AG20443 (cell line): Measurements from ENCODE around the gene CCDC102B.
"Not testable (repeated sequence)": the region's sequence is repeated elsewhere in the genome, so short reads cannot be mapped to it uniquely, and the experiment has no call there.

Experiments
- DNase-seq: peaks from one replicate; pipeline ENCODE4 v3.0.0; 2012; ENCODE audit warnings: low spot score, mixed read lengths

The CCDC102B gene

DNA sequence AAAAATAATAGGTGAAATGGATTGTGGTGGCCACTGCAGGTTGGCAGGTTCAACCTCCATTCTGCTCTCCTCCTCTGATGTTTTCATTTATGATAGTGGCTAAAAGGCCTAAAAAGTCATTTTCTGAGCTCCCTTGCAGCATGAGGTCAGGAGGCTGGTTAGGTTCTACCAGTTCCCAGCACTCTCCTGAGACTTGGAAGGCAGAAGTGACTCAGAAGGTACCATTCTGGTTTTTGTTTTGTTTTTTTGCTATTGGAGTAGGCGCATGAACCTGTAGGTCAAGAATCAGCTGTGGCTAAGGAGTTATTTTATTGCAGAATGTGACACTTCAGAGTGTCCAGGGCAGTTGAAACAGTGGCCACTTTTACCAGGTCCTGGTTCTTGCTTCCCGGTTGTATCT is 181.9 kb downstream of the CCDC102B start:
- DNase-seq, result no peak

GRCh38 chr18:68983126-68983525 is 185.2 kb downstream of the CCDC102B start:
- DNase-seq, result no peak

GRCh38 chr18:68984342-68984741 is 186.5 kb downstream of the CCDC102B start:
- no peak for DNase-seq

DNA sequence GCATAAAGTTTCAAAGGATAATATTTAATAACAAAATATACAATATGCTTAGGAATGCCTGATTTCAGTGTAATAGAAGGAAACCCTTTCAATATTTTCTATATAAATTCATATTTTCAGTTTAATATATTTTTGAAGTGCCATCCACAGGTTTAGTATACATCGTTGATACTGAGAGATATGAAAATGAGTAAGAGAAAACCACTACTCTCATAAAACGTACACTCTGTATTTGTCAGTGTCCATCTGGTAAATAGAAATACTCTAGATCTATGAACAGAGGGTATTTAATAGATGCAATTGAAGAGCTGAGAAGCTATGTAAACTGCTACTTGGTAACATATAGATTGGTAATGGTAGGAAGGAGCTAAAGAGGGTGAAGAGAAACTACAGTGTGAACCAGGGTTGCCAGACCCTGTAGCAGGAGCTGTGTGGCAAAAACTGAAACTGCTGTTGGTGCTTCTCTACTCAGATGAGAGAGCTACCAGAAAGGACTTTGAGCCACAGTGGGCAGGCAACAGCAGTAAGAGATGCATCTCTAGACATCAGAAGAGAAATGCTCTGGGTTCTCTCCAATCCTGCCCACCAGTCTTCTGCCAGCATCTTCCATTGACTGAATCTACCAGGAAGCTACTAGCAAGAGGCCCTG is 187.4 kb downstream of the CCDC102B start:
- no peak for DNase-seq

- no peak for DNase-seq
Observed at GRCh38 chr18:68991286-68991685, 193.4 kb downstream of the CCDC102B start.

DNA sequence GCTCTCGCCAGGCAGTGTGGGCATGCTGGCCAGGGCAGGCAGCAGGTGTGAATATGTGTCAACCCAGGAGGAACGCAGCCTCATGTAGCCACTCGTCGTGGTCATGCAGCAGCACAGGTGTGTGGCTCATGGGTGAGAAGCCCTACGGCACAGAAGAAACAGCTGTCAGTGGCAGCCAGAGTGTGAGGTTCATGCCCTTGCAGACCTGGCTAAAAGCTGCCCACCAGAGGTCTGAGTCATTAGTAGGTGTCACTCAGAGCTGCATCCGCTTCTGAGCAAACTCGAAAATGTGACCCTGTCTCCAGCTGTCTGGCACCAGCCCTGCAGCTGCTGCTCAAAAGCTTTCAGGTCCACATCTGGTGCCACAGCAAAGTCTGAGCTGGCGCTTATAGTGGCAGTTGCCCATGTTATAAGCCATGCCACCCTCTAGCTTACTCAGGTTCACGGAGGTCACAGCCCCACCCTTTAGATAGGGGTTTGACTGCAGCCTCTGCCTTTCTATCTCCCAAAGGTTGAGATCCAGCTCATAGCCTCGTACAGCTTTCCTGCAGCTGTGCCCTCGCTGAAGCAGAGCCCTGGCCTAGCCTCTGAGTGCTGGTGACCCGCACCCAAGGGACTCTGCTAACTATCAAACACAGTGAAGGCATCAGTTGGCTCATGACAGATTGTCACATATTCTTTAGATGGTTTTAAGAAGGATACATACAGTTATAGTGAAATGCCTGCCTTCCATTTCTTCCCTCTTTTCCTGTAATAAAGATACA is 195.0 kb downstream of the CCDC102B start:
- DNase-seq, result no peak

- no peak for DNase-seq
Observed at GRCh38 chr18:68995675-68996074, 197.8 kb downstream of the CCDC102B start.

DNA sequence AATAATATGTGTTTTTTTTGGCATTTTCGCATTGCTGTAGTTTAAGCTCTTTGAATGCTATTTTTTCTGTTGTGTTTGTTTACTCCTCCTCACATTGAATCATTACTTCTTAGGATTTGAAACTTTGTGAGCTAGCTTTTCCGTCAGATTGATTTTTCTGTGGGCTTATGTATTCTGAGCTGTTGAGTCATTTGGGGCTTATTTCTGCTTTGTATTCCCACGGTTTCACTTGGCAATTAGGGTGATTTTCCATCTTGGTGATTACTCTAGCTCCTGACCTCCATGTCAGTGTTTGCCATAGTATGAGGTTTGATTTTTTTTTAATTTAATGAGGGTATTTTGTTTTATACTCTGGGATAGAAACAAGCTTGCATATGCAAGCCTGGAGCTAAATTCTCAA is 200.0 kb downstream of the CCDC102B start:
- no peak for DNase-seq

- DNase-seq, result no peak
Observed at GRCh38 chr18:69000366-69000765, 202.5 kb downstream of the CCDC102B start.

DNA sequence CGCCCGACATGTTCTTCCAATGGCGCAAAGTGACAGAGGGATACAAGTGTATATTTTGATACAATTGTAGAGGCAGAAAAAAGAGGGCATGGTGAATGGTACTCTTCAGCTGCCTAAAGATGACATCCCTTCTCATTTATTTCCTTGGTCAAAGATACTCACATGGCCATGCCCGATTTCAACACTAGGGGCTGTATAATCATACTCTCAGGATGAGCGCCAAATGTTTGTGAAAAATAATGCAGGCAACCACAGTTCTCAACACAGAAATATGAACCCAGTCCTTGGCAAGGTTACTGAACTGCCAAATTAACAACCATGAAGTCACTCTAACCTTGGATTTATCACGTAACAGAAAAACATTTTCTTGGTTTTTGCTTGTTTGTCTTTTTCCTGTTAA is 204.4 kb downstream of the CCDC102B start:
- DNase-seq, result peak; percentile 6

GRCh38 chr18:69006212-69006611 is 208.3 kb downstream of the CCDC102B start:
- not testable (repeated sequence) for DNase-seq

GRCh38 chr18:69008538-69008937 is 210.7 kb downstream of the CCDC102B start:
- DNase-seq, result no peak

- DNase-seq, result no peak
Observed at GRCh38 chr18:69021211-69021805, 223.4 kb downstream of the CCDC102B start.

GRCh38 chr18:69022426-69022825 is 224.5 kb downstream of the CCDC102B start:
- no peak for DNase-seq

- DNase-seq, result no peak
Observed at GRCh38 chr18:69031571-69031970, 233.7 kb downstream of the CCDC102B start.

- no peak for DNase-seq
Observed at GRCh38 chr18:69032009-69032408, 234.1 kb downstream of the CCDC102B start.

DNA sequence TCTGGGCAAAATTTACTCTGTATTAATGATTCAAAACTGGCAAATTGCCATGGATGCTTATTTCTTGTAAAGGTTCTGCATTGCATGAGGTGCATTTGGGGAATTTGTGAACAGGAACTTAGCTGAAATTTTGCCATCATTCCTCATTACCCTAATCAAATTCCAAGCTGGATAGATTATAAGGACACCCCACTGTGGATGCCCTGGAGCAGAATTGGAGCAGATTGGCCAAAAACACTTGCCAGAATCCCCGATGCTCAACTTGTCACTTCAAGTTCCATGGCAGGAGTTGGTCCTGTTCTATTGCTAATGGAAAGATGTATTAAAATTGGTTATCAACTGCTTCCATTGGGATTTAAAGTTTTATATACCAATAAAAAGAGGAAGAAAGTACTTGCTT is 237.9 kb downstream of the CCDC102B start:
- DNase-seq, result no peak

DNA sequence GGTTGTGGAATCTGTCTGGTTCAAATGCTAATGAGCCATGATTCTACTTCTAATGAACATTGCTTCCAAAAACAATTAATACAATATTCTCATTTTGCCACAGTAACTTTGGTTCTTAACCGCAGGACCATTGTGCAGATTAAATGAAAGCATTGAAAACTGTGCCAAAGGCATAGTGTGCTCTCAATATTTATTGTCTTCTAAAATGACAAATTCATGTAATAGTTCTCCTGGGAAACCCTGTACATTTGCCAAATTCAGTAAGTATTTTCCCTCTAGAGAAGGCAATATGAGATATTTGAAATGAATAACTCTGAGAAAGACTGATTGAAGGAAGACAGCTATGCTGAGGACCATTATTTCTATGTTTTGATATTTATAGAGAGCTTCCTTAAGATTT is 246.3 kb downstream of the CCDC102B start:
- no peak for DNase-seq

DNA sequence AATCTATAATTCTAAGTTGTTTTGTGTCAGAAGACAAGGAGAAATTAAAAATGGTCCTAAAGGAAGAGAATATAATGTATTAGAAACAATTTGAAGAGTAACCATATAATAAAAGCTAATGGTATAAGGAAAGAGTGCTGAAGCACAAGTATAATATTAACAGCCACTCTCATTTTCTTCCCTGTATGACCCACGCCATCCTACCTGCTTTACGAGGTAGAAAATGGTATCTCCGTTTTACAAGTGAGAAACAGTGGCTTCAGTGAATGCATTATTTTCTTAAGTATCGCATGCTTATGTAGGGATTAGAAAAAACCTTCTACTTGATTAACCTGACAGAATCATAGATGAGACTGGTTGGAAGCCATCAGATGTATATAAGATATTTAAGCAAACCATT is 266.2 kb downstream of the CCDC102B start:
- DNase-seq, result no peak

GRCh38 chr18:69067048-69067447 is 269.2 kb downstream of the CCDC102B start:
- no peak for DNase-seq

- DNase-seq, result no peak
Observed at GRCh38 chr18:69071680-69072079, 273.8 kb downstream of the CCDC102B start.

GRCh38 chr18:69081846-69082245 is 284.0 kb downstream of the CCDC102B start:
- no peak for DNase-seq

DNA sequence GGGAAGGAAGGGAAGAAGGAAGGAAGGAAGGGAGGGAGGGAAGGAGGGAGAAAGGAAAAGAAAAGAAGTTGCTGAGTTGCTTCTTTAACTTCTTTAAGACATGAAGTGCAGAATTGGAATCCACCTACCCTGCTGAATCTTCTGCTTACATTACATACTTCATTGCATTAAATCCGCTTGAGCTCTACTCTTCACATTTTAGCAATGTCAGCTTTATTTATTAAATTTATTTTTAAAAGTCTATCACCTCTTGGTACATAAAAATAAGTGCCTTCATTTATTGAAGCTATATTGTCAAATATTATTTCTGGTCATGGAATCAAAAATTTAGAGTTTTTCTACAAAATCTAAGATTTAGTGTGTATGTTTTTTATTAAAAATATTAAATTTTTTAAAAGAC is 284.6 kb downstream of the CCDC102B start:
- DNase-seq, result no peak
